Measurements from ENCODE around the gene ZNF649.
A peak's percentile ranks its signal among the peaks of the same experiment; 100 is the strongest.
"Not testable (repeated sequence)": the region's sequence is repeated elsewhere in the genome, so short reads cannot be mapped to it uniquely, and the experiment has no call there.

The ZNF649 gene

GRCh38 chr19:51904331-51905165 is at the start of gene ZNF649:
Gene ZNF649 (minus strand): TSS chr19:51905017. CDS start chr19:51900107, 4,910 bp downstream.
- DNase-seq (ENCODE audit: low read depth in 2 of 2): peak; percentile 53 to 59

GRCh38 chr19:51948975-51949374 is 44.2 kb upstream of the ZNF649 start:
- DNase-seq (ENCODE audit: low read depth in 2 of 2): no peak

- DNase-seq (ENCODE audit: low read depth in 2 of 2): no peak
These were observed 41.8 kb upstream of the ZNF649 start for GRCh38 chr19:51946602-51947001.

GRCh38 chr19:51944798-51945552 is 40.2 kb upstream of the ZNF649 start:
- no peak for DNase-seq (ENCODE audit: low read depth in 2 of 2)

GRCh38 chr19:51938936-51939335 is 34.1 kb upstream of the ZNF649 start:
- DNase-seq (ENCODE audit: low read depth in 2 of 2): no peak

GRCh38 chr19:51931921-51932320 is 27.1 kb upstream of the ZNF649 start:
- no peak for DNase-seq (ENCODE audit: low read depth in 2 of 2)

GRCh38 chr19:51927859-51928258 is 23.0 kb upstream of the ZNF649 start:
- DNase-seq (ENCODE audit: low read depth in 2 of 2): no peak

- DNase-seq (ENCODE audit: low read depth in 2 of 2): peak; percentile 67 to 78
These were observed 22.2 kb upstream of the ZNF649 start, which contains the start of gene ZNF613 for GRCh38 chr19:51926784-51927741. Gene ZNF613 (plus strand): TSS chr19:51927472. CDS start chr19:51936221, 8,749 bp downstream.

GRCh38 chr19:51926426-51926783 is 21.6 kb upstream of the ZNF649 start:
- DNase-seq (ENCODE audit: low read depth in 2 of 2): no peak

- DNase-seq (ENCODE audit: low read depth in 2 of 2): no peak
These were observed 17.1 kb upstream of the ZNF649 start for GRCh38 chr19:51921949-51922348.

- DNase-seq (ENCODE audit: low read depth in 2 of 2): no peak
These were observed 14.8 kb upstream of the ZNF649 start for GRCh38 chr19:51919606-51920005.

GRCh38 chr19:51916167-51916566 is 11.3 kb upstream of the ZNF649 start:
- no peak for DNase-seq (ENCODE audit: low read depth in 2 of 2)

GRCh38 chr19:51915324-51915867 is 10.6 kb upstream of the ZNF649 start:
- no peak for DNase-seq (ENCODE audit: low read depth in 2 of 2)

GRCh38 chr19:51907981-51908380 is 3.2 kb upstream of the ZNF649 start:
- DNase-seq (ENCODE audit: low read depth in 2 of 2): not testable (repeated sequence)

- DNase-seq (ENCODE audit: low read depth in 2 of 2): not testable (repeated sequence)
These were observed 1.3 kb upstream of the ZNF649 start for GRCh38 chr19:51906108-51906507.

GRCh38 chr19:51905639-51906038 is 822 bp upstream of the ZNF649 start:
- not testable (repeated sequence) for DNase-seq (ENCODE audit: low read depth in 2 of 2)

- DNase-seq (ENCODE audit: low read depth in 2 of 2): no peak
These were observed 389 bp upstream of the ZNF649 start for GRCh38 chr19:51905206-51905605.

GRCh38 chr19:51903192-51903591 is 1.6 kb downstream of the ZNF649 start:
- DNase-seq (ENCODE audit: low read depth in 2 of 2): no peak

- DNase-seq (ENCODE audit: low read depth in 2 of 2): no peak
These were observed 3.0 kb downstream of the ZNF649 start for GRCh38 chr19:51901860-51902259.

GRCh38 chr19:51891193-51891747 is 13.5 kb downstream of the ZNF649 start:
- no peak for DNase-seq (ENCODE audit: low read depth in 2 of 2)

GRCh38 chr19:51889934-51890333 is 14.9 kb downstream of the ZNF649 start:
- DNase-seq (ENCODE audit: low read depth in 2 of 2): no peak

Measured in stimulated activated CD8-positive, alpha-beta memory T cell treated with anti-CD3 and anti-CD28 coated beads, Interleukin-15, amount 100 ng/mL, for 4 hours (primary cell).